ENCODE measurements around the gene CORO2B. TPM values are rescaled to one million over a fixed set of nuclear protein-coding genes. Genes with fewer than 3 reads are reported as not detected.

Gene CORO2B
- polyA plus RNA-seq, 3 donors: 0.03 TPM; not detected in 2

DNA sequence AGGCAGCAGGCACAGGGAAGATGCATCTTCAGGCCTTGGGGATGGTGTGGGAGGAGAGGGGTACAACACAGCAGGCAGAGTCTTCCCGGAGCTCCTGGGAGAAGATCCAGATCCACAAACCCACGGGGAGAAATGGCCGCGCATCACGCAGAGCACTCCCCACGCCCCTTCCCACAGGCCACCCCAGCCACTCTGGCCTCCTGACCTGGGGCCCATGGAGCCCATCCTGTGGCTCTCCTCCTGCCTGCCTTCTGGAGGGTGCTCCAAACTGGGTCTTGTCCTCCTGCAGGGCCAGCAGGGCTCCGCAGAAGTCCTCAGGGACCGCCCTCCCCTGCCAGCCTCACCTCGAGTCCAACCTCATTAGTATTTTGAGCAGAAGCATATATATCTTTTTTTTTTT, 17.9 kb downstream of the CORO2B start:
- TF ChIP-seq, protein P1, sequence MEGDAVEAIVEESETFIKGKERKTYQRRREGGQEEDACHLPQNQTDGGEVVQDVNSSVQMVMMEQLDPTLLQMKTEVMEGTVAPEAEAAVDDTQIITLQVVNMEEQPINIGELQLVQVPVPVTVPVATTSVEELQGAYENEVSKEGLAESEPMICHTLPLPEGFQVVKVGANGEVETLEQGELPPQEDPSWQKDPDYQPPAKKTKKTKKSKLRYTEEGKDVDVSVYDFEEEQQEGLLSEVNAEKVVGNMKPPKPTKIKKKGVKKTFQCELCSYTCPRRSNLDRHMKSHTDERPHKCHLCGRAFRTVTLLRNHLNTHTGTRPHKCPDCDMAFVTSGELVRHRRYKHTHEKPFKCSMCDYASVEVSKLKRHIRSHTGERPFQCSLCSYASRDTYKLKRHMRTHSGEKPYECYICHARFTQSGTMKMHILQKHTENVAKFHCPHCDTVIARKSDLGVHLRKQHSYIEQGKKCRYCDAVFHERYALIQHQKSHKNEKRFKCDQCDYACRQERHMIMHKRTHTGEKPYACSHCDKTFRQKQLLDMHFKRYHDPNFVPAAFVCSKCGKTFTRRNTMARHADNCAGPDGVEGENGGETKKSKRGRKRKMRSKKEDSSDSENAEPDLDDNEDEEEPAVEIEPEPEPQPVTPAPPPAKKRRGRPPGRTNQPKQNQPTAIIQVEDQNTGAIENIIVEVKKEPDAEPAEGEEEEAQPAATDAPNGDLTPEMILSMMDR (IDR thresholded peaks at IDR 0.05): no peak
- Histone ChIP-seq H3K27me3 (ENCODE audit: control insufficient read depth in 2 of 2, insufficient read depth in 2 of 2, low read length in 2 of 2) (no peaks in the 10 kb centered on the region), H3K36me3 (replicated peaks in 1 of 2; ENCODE audit: control insufficient read depth in 1 of 2, insufficient read depth in 2 of 2, low read length in 2 of 2) (no peaks in the 10 kb centered on the region), H2AFZ (ENCODE audit: insufficient read depth, low read depth, low read length, poor library complexity, severe bottlenecking) (no peak overlapping the region), H3K9ac (ENCODE audit: insufficient read depth, low read length, poor library complexity, severe bottlenecking) (no peak overlapping the region), H3K79me2 (ENCODE audit: insufficient read depth, low read length) (no peaks in the 10 kb centered on the region), H4K20me1 (ENCODE audit: insufficient read depth, low read length) (no peaks in the 10 kb centered on the region), H3K4me2 (replicated peaks; ENCODE audit: extremely low read depth, low read length, poor library complexity, severe bottlenecking) (no peak overlapping the region), H3K4me3 (replicated peaks in 1 of 3; ENCODE audit: low read depth in 2 of 3, low read length in 3 of 3) (no peak overlapping the region), H3K9me3 (replicated peaks in 1 of 2; ENCODE audit: control insufficient read depth in 1 of 2, insufficient read depth in 1 of 2, low read length in 2 of 2) (no peaks in the 10 kb centered on the region), H3K27ac (ENCODE audit: low read depth in 1 of 2, low read length in 2 of 2) (no peak overlapping the region), H3K4me1 (ENCODE audit: control insufficient read depth in 1 of 2, insufficient read depth in 2 of 2, low read length in 2 of 2) (peaks cover 0 to 3% of the 10 kb centered on the region in 2 donors)
- Mint-ChIP-seq H3K4me3 (no peak overlapping the region), H3K4me1 (peaks cover 9% of the 10 kb centered on the region), H3K9me3 (no peaks in the 10 kb centered on the region), H3K36me3 (no peaks in the 10 kb centered on the region), H3K27ac (no peak overlapping the region), H3K27me3 (ENCODE audit: low read depth in 3 of 3) (peaks cover 1 to 14% (median 2%) of the 10 kb centered on the region in 3 donors)
- DNase-seq: no peak
- WGBS (ENCODE audit: insufficient coverage): 100% methylated on average over 6 of the region's 9 CpGs
- intact Hi-C loops (cut with micrococcal nuclease): no loop called here

- Histone ChIP-seq H3K4me3 (replicated peaks in 1 of 3; ENCODE audit: low read depth in 2 of 3, low read length in 3 of 3) (no peak overlapping the region), H3K9me3 (replicated peaks in 1 of 2; ENCODE audit: control insufficient read depth in 1 of 2, insufficient read depth in 1 of 2, low read length in 2 of 2) (no peaks in the 10 kb centered on the region), H3K27ac (ENCODE audit: low read depth in 1 of 2, low read length in 2 of 2) (no peak overlapping the region), H3K4me1 (ENCODE audit: control insufficient read depth in 1 of 2, insufficient read depth in 2 of 2, low read length in 2 of 2) (peaks cover 0 to 3% of the 10 kb centered on the region in 2 donors), H3K27me3 (ENCODE audit: control insufficient read depth in 2 of 2, insufficient read depth in 2 of 2, low read length in 2 of 2) (no peaks in the 10 kb centered on the region), H2AFZ (ENCODE audit: insufficient read depth, low read depth, low read length, poor library complexity, severe bottlenecking) (no peak overlapping the region), H3K4me2 (replicated peaks; ENCODE audit: extremely low read depth, low read length, poor library complexity, severe bottlenecking) (no peak overlapping the region), H3K79me2 (ENCODE audit: insufficient read depth, low read length) (no peaks in the 10 kb centered on the region), H3K36me3 (replicated peaks in 1 of 2; ENCODE audit: control insufficient read depth in 1 of 2, insufficient read depth in 2 of 2, low read length in 2 of 2) (no peaks in the 10 kb centered on the region), H3K9ac (ENCODE audit: insufficient read depth, low read length, poor library complexity, severe bottlenecking) (no peak overlapping the region), H4K20me1 (ENCODE audit: insufficient read depth, low read length) (no peaks in the 10 kb centered on the region)
- intact Hi-C loops (cut with micrococcal nuclease): no loop called here
- H3K36me3 Mint-ChIP-seq: no peaks in the 10 kb centered on the region
- TF ChIP-seq, protein P1 (IDR thresholded peaks at IDR 0.05): no peak
- H3K27ac Mint-ChIP-seq: no peak overlapping the region
- no peak for DNase-seq
- peaks cover 1 to 12% (median 2%) of the 10 kb centered on the region in 3 donors for H3K27me3 Mint-ChIP-seq (ENCODE audit: low read depth in 3 of 3)
- peaks cover 9% of the 10 kb centered on the region for H3K4me1 Mint-ChIP-seq
- no peak overlapping the region for H3K4me3 Mint-ChIP-seq
- WGBS (ENCODE audit: insufficient coverage): 87% methylated on average over 3 of the region's 5 CpGs
- no peaks in the 10 kb centered on the region for H3K9me3 Mint-ChIP-seq
Observed at GRCh38 chr15:68597581-68597980, 18.8 kb downstream of the CORO2B start.

All from CD14-positive monocyte (primary cell).